K562 (cell line): Measurements from ENCODE around the gene GEMIN7. TPM values are rescaled to one million over a fixed set of nuclear protein-coding genes. Genes with fewer than 3 reads are reported as not detected.

Source experiments
- CTBP1 ChIP-seq: fragments of 450-650 bp; IDR thresholded peaks from 2 replicates; pipeline ENCODE4 v1.6.1; 2016; ENCODE audit warnings: borderline replicate concordance
- DPF2 ChIP-seq: fragments of 450-650 bp; IDR thresholded peaks from 2 replicates; pipeline ENCODE4 v1.6.1; 2016
- FOXJ2 ChIP-seq: fragments of 200-800 bp; sonication (Bioruptor generic); IDR thresholded peaks from 2 replicates; pipeline ENCODE4 v1.6.1; 2016; ENCODE audit warnings: missing genetic modification characterization, missing compliant biosample characterization
- HDAC6 ChIP-seq: IDR thresholded peaks from 2 replicates; pipeline ENCODE4 v1.6.1; 2012; ENCODE audit warnings: low read depth, mild to moderate bottlenecking, control low read depth, inconsistent platforms, low read length, moderate library complexity
- MYC ChIP-seq, 2 experiments: fragments of 250-450 bp in 1 of 2; sonication (Bioruptor Pico) in 1 of 2; IDR thresholded peaks; 2 replicates each; pipeline versions ENCODE4 v1.5.1 to v1.6.1; 2012 to 2021; ENCODE audit warnings: low read depth in 2 of 2, borderline replicate concordance in 1 of 2, improper control_type of control experiment in 1 of 2, low read length in 1 of 2, mild to moderate bottlenecking in 1 of 2, moderate library complexity in 1 of 2
- NCOR1 ChIP-seq: fragments of 450-650 bp; IDR thresholded peaks from 2 replicates; pipeline ENCODE4 v1.6.1; 2016; ENCODE audit warnings: mild to moderate bottlenecking, moderate library complexity
- NONO ChIP-seq, 2 experiments: fragments of 200-400 bp in 1 of 2; fragments of 450-650 bp in 1 of 2; formaldehyde crosslinking in 1 of 2; IDR thresholded peaks; 2 replicates each; pipeline ENCODE4 v1.6.1; 2017; ENCODE audit warnings: low read depth in 2 of 2, mild to moderate bottlenecking in 2 of 2, moderate library complexity in 2 of 2, low read length in 1 of 2
- polyA plus RNA-seq, 8 experiments: library from polyadenylated mRNA; depleted of rRNA in 4 of 8; stranded (reverse) in 5 of 8; unstranded in 3 of 8; fragments of >200 nt; fragmentation: Nextera tagmentation in 2 of 8; fragmentation: Illumina TruSeq in 1 of 8; extraction: Ambion mirVana in 2 of 8; extraction: Trizol in 1 of 8; gene quantifications; 2 replicates each; pipeline versions ENCODE4 v1.2.1 to v1.2.3, GENCODE V29; 2011 to 2014; ENCODE audit warnings: inconsistent platforms in 1 of 8, missing spikeins in 1 of 8
- total RNA-seq, 7 experiments: library from RNA; depleted of rRNA in 6 of 7; stranded (reverse); fragments of >200 nt in 6 of 7; fragmentation: Illumina TruSeq in 2 of 7; extraction: Trizol in 2 of 7; gene quantifications; 2 replicates each; pipeline versions ENCODE4 v1.2.1 to v1.2.3, GENCODE V29; 2011 to 2021; ENCODE audit warnings: low replicate concordance in 1 of 7
- TF ChIP-seq, protein P1 (sequence below): sonication (generic); formaldehyde crosslinking; IDR thresholded peaks from 2 replicates; pipeline ENCODE4 v1.8.0; 2023; ENCODE audit warnings: mild to moderate bottlenecking, missing genetic modification reagents
- TF ChIP-seq, protein P2 (sequence below): fragments of 450-650 bp; formaldehyde crosslinking; IDR thresholded peaks from 2 replicates; pipeline ENCODE4 v1.4.0; 2022; ENCODE audit warnings: mild to moderate bottlenecking, moderate library complexity

GEMIN7 gene
- total and polyA plus RNA-seq, 9 of the 15 experiments (the other 6 are each of a cell fraction or from before 2014, with no cell fraction given), result 23.1 to 124 (median 54.9) TPM

- peak; percentile 90 for TF ChIP-seq MYC (IDR thresholded peaks at IDR 0.05; ENCODE audit: low read depth, low read length)
- TF ChIP-seq MYC (CRISPR knock-in tag; IDR thresholded peaks at IDR 0.05; ENCODE audit: borderline replicate concordance, low read depth), result peak; percentile 64; the same call in 1 of the 2 replicates
- TF ChIP-seq, protein P1, sequence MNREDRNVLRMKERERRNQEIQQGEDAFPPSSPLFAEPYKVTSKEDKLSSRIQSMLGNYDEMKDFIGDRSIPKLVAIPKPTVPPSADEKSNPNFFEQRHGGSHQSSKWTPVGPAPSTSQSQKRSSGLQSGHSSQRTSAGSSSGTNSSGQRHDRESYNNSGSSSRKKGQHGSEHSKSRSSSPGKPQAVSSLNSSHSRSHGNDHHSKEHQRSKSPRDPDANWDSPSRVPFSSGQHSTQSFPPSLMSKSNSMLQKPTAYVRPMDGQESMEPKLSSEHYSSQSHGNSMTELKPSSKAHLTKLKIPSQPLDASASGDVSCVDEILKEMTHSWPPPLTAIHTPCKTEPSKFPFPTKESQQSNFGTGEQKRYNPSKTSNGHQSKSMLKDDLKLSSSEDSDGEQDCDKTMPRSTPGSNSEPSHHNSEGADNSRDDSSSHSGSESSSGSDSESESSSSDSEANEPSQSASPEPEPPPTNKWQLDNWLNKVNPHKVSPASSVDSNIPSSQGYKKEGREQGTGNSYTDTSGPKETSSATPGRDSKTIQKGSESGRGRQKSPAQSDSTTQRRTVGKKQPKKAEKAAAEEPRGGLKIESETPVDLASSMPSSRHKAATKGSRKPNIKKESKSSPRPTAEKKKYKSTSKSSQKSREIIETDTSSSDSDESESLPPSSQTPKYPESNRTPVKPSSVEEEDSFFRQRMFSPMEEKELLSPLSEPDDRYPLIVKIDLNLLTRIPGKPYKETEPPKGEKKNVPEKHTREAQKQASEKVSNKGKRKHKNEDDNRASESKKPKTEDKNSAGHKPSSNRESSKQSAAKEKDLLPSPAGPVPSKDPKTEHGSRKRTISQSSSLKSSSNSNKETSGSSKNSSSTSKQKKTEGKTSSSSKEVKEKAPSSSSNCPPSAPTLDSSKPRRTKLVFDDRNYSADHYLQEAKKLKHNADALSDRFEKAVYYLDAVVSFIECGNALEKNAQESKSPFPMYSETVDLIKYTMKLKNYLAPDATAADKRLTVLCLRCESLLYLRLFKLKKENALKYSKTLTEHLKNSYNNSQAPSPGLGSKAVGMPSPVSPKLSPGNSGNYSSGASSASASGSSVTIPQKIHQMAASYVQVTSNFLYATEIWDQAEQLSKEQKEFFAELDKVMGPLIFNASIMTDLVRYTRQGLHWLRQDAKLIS, result peak; percentile 64; the same call in 1 of the 2 replicates
- peak; percentile 78; the same call in 1 of the 2 replicates for TF ChIP-seq CTBP1
- TF ChIP-seq, protein P2, sequence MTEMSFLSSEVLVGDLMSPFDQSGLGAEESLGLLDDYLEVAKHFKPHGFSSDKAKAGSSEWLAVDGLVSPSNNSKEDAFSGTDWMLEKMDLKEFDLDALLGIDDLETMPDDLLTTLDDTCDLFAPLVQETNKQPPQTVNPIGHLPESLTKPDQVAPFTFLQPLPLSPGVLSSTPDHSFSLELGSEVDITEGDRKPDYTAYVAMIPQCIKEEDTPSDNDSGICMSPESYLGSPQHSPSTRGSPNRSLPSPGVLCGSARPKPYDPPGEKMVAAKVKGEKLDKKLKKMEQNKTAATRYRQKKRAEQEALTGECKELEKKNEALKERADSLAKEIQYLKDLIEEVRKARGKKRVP (CRISPR knock-in tag), result 0 out of 2 replicates have a peak, but pooled peaks have one; percentile 50
- TF ChIP-seq HDAC6, result no peak
- no peak for TF ChIP-seq NONO (IDR thresholded peaks at IDR 0.05; ENCODE audit: low read depth in 2 of 2, low read length in 1 of 2)
- TF ChIP-seq FOXJ2, result peak; percentile 54; the same call in 1 of the 2 replicates
- no peak for TF ChIP-seq NCOR1
- peak; percentile 85 for TF ChIP-seq DPF2
Measured at GRCh38 chr19:45097776-45098520, 18.9 kb downstream of the GEMIN7 start (continued).
